Uterus (tissue), 2 donors: ENCODE measurements around the gene GNRHR.

Source experiments
- POLR2A ChIP-seq, 2 donors: fragments of 450-650 bp; IDR thresholded peaks; one replicate each; pipeline ENCODE4 v1.6.1; 2016; ENCODE audit warnings: antibody characterized with exemption in 2 of 2, mild to moderate bottlenecking in 1 of 2, moderate library complexity in 1 of 2
- TF ChIP-seq, protein P1 (sequence below), 4 experiments: fragments of 200-600 bp in 2 of 4; fragments of 450-650 bp in 2 of 4; sonication (generic) in 2 of 4; IDR thresholded peaks; one replicate each; pipeline ENCODE4 v1.5.1; 2016 to 2019; ENCODE audit warnings: antibody characterized with exemption in 4 of 4, mild to moderate bottlenecking in 2 of 4, moderate library complexity in 1 of 4

DNA sequence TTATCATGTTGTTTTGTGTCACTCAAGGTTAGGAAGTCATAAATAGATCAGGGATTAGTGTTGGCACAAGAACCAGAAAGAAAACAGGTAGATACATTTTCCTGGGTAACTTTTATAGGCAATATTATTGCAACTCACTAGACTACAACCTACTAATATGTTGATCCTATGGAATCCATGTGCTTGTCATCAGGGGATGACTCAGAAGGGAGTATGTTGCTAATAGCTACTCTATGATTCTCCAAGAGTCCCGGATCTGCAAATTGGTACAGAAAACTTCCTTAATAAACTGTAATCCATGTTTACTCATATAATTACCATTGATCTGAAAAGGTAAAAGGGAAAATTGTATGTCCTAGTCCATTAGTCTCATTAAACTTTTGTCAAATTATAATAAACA lies 11.7 kb upstream of the GNRHR start:
- TF ChIP-seq, protein P1, sequence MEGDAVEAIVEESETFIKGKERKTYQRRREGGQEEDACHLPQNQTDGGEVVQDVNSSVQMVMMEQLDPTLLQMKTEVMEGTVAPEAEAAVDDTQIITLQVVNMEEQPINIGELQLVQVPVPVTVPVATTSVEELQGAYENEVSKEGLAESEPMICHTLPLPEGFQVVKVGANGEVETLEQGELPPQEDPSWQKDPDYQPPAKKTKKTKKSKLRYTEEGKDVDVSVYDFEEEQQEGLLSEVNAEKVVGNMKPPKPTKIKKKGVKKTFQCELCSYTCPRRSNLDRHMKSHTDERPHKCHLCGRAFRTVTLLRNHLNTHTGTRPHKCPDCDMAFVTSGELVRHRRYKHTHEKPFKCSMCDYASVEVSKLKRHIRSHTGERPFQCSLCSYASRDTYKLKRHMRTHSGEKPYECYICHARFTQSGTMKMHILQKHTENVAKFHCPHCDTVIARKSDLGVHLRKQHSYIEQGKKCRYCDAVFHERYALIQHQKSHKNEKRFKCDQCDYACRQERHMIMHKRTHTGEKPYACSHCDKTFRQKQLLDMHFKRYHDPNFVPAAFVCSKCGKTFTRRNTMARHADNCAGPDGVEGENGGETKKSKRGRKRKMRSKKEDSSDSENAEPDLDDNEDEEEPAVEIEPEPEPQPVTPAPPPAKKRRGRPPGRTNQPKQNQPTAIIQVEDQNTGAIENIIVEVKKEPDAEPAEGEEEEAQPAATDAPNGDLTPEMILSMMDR (IDR thresholded peaks at IDR 0.05), result no peak
- no peak for TF ChIP-seq POLR2A (IDR thresholded peaks at IDR 0.05)
